ENCODE results near the gene SCLT1.

DNA sequence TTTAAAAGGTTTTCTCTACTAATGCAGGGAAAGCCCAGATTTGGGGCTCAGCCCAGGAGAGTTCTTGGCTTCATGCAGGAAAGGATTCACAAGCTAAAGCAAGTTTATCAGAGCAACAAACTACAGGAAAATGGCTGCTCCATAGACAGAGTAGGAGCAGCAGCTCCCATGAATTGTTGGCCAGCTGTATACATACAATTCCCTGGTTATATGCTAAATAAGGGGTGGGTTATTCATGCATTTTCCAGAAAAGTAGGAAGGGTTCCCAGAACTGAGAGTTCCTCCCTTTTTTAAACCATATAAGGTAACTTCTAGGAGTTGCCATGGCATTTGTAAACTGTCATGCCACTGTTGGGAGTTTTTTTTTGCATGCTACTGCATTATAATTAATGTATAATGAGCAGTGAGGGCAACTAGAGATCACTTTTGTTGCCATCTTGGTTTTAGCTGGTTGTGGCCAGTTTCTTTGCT lies 5.2 kb upstream of the SCLT1 start:
- TF ChIP-seq, protein P1, sequence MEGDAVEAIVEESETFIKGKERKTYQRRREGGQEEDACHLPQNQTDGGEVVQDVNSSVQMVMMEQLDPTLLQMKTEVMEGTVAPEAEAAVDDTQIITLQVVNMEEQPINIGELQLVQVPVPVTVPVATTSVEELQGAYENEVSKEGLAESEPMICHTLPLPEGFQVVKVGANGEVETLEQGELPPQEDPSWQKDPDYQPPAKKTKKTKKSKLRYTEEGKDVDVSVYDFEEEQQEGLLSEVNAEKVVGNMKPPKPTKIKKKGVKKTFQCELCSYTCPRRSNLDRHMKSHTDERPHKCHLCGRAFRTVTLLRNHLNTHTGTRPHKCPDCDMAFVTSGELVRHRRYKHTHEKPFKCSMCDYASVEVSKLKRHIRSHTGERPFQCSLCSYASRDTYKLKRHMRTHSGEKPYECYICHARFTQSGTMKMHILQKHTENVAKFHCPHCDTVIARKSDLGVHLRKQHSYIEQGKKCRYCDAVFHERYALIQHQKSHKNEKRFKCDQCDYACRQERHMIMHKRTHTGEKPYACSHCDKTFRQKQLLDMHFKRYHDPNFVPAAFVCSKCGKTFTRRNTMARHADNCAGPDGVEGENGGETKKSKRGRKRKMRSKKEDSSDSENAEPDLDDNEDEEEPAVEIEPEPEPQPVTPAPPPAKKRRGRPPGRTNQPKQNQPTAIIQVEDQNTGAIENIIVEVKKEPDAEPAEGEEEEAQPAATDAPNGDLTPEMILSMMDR (IDR thresholded peaks at IDR 0.05) = no peak
- TF ChIP-seq POLR2A (IDR thresholded peaks at IDR 0.05) = no peak
- TF ChIP-seq POLR2AphosphoS5 (IDR thresholded peaks at IDR 0.05) = no peak

Measured in breast epithelium (tissue), 3 donors.